NT2/D1 (cell line): ENCODE measurements around the gene FAM170B.

Experiments
- SUZ12 ChIP-seq: IDR thresholded peaks from 2 replicates; pipeline ENCODE4 v1.6.1; 2011; ENCODE audit not compliant: insufficient read length, insufficient read depth; ENCODE audit errors: extremely low read depth
- YY1 ChIP-seq: IDR thresholded peaks from 2 replicates; pipeline ENCODE4 v1.6.1; 2011; ENCODE audit not compliant: insufficient read length, insufficient read depth
- ZNF274 ChIP-seq: IDR thresholded peaks from 2 replicates; pipeline ENCODE4 v1.6.1; 2011; ENCODE audit warnings: mild to moderate bottlenecking, low read depth, low read length

DNA sequence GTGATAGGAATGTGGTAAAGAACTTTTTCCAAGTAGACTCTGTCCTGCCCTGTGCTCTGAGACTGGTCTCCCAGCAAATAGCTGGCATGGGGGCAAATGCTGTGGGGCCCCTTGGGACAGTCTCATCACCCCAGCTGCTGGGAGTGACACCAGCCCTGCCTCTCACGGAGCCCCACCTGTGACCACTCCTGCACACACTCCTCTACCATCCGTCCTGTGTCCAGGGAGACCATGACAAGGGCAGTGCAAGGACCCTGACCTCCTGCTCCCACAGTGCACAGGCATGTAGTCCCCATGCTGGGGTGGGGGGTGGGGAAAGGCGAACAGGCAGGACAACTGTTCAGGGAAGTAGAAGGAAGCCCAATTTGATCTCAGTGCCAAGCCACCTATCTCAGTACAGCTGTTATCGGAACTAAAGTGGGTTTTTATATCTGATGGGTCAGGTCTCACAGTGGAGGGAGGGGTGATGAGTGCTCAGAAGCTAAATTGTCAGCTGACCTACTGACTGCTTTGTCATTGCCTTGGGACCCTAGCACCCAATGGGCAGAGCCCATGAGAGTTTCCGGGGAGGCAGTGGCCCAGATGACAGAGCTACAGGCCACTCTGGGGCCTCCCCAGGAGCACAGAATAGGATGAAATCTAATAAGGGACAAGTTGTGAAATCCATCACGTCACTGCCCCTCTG lies 43.0 kb downstream of the FAM170B start:
- TF ChIP-seq YY1 (no peak), SUZ12 (no peak), ZNF274 (no peak)
